GM19043 (cell line): Measurements from ENCODE around the gene MYO1D.
"Not testable (repeated sequence)": the region's sequence is repeated elsewhere in the genome, so short reads cannot be mapped to it uniquely, and the experiment has no call there.

ENCODE experiments used
- ATAC-seq: cut with Tn5 transposase; IDR thresholded peaks from one replicate; pipeline ENCODE4 v1.9.1; 2021; ENCODE audit warnings: low read depth; ENCODE audit not compliant: unreplicated experiment

Gene MYO1D

DNA sequence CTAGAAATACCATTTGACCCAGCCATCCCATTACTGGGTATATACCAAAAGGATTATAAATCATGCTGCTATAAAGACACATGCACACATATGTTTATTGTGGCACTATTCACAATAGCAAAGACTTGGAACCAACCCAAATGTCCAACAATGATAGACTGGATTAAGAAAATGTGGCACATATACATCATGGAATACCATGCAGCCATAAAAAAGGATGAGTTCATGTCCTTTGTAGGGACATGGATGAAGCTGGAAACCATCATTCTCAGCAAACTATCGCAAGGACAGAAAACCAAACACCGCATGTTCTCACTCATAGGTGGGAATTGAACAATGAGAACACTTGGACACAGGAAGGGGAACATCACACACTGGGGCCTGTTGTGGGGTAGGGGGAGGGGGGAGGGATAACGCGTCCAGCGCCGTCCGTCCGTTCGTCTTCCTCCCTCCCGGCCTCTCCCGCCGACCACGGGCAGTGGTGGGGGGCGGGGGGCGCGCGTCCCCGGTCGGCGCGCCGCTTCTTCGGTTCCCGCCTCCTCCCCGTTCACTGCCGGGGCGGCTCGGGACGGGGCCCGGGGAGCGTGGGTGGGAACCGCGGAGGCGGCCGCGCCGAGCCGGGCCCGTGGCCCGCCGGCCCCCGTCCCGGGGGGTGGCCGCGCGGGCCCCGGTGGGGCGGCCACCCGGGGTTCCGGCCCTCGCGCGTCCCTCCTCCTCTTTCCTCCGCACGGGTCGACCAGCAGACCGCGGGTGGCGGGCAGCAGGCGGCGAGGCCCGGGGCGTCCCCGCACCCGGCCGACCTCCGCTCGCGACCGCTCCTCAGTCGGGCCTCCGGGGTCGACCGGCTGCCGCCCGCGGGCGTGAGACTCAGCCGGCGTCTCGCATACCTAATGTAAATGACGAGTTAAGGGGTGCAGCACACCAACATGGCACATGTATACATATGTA lies 54.7 kb downstream of the MYO1D start:
- ATAC-seq: not testable (repeated sequence)

DNA sequence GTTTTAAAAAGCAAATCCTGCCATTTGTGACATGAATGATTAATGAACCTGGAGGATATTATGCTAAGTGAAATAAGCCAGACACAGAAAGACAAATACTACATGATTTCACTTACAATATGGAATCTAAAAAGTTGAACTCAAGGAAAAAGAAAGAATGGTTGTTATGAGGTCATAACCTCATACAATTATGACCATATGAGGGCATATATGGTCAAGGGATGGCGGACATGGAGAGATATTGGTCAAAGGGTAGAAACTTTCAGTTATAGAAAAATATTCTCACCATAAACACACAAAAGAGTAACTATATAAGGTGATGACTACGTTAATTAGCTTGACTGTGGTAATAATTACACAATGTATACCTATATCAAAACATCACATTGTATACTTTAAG lies 56.5 kb downstream of the MYO1D start:
- ATAC-seq: no peak

DNA sequence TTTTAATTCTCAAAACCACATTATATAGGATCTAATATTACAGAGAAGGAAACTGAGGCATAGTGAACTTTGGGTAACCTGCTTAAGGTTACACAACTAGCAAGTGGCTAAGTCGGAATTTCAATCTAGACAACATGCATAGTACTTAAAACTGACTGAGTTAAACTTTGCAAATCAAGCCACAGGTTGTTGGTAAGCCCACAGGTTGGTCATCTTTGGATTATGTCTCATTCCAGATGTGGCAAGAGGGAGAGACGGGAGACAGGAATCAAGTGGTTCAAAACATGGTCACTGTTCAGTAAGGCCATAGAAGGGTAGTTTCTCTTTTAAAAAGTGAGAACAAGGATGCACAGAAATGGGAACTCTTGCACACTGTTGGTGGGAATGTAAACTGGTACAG lies 57.1 kb downstream of the MYO1D start:
- ATAC-seq: no peak

DNA sequence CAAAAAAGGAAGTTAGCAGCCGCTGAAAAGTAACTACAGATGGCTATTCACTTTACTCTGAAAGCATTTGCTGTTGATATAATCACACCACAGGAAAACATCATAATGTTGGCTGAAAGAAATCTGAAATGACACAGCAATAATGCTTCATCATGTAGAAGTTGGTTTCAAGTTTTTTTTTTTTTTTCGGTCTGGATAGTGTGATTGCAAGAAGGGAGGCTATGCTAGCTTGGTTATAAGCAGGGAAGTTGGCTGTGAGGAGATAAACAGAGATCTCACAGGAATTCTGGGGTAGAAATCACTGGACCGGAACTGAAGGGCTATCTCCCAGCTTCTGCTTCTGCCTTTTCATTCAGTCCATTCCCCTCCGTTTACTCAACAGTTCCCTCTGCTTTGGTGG lies 57.9 kb downstream of the MYO1D start:
- ATAC-seq: no peak

DNA sequence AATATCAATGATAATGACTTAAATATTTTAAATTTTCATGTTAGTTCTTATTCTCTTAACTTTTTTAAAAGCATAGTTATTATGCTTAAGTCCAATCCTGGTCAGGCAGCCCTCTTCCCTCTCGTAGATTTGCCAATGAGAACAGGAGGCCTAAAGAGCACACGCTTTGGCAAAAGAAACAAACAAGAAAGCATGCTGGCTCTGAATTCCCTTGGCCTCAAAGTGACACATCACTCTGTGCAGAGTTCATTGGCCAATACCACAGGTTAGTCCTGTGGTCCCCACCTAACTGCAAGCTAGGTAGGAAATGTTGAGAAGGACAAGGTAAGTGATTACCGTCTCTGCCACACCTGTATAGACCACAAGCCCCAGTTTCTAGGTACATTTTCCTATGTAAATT lies 61.5 kb downstream of the MYO1D start:
- ATAC-seq: no peak

DNA sequence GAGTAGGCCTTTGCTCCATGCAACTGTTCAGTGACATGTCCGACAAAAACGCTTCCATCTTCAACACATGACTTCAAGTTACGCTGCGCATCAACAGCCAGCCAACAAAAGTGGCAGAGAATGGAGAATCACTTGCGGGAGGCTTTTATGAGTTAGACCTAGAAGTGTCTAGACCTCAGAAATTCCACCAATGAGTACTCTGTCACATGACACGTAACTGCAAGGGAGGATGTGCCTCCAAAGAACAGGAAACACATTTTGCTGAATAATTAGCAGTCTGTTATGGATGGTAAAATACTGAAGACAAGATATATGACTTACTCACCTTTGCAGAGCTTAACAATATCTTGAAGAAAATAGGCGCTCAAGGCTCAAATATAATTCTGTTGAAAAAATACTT lies 62.1 kb downstream of the MYO1D start:
- no peak for ATAC-seq

DNA sequence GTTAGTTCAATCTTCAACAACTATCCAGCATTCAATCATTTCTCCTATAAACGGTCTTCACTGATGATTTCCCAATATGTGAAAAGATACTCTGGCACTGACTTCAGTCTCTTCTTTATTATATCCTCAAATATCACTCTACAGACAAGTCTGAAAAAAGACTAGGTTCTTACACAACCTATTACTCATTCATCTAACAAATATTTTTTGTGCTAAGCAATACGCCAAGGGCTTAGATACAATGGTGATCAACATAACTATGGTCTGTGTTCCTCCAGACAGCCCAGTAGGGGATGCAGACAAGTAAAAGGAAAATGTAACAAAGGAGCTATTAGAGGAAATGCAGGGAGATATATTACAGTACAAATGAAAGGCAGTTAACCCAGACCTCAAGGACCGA lies 63.9 kb downstream of the MYO1D start:
- ATAC-seq: no peak

DNA sequence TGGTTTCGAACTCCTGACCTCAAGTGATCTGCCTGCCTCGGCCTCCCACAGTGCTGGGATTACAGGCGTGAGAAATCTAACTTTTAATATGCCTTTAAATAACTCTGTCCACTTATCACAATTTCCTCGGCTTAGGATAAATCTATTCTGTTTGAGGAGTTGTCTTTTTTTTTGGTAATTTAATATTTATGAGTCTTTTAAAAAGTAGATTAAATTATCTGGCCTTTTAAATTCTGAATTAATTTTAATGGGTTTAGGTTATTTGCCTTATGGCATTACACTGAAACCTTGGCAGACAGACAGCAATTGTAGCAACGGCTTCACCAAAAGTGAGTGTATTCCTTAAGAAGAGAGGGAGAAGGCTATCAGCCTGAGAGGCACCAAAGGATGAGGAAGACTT lies 66.2 kb downstream of the MYO1D start:
- no peak for ATAC-seq

DNA sequence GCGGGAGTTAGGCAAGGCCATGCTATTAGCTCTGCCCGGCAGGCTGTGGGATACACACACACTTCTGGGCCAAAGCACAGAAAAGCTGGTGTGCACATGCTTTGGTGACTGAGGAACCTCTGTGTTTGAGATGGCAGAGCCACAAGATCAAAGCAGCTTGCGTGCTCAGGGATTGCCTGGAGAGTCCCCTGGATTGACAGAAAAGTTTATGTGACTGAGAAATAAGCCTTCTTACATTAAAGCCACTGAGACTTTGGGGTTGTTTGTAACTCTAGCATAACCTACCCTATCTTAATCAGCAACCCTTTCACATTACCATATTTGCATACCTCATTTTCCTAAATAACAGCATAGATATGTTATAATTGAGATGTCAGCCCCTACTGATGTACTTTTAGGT lies 69.3 kb downstream of the MYO1D start:
- ATAC-seq: no peak

DNA sequence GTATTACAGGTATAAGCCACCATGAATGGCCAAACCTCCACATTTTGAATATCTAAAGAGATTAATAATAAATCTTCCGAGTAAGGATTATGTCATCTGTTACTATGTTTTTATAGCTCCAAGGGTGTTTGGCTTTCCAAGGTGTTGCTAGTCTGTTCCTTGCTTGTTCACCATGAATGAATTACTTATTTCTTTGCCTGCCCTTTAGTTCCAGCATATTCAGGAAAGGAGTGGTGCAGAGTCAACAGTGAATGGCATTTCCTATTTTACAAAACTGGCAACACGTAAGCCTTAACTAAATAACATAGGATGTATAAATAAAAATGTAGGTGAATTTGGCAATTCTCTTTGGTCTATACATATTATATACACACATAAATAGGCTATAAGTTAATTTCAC lies 70.3 kb downstream of the MYO1D start:
- no peak for ATAC-seq

DNA sequence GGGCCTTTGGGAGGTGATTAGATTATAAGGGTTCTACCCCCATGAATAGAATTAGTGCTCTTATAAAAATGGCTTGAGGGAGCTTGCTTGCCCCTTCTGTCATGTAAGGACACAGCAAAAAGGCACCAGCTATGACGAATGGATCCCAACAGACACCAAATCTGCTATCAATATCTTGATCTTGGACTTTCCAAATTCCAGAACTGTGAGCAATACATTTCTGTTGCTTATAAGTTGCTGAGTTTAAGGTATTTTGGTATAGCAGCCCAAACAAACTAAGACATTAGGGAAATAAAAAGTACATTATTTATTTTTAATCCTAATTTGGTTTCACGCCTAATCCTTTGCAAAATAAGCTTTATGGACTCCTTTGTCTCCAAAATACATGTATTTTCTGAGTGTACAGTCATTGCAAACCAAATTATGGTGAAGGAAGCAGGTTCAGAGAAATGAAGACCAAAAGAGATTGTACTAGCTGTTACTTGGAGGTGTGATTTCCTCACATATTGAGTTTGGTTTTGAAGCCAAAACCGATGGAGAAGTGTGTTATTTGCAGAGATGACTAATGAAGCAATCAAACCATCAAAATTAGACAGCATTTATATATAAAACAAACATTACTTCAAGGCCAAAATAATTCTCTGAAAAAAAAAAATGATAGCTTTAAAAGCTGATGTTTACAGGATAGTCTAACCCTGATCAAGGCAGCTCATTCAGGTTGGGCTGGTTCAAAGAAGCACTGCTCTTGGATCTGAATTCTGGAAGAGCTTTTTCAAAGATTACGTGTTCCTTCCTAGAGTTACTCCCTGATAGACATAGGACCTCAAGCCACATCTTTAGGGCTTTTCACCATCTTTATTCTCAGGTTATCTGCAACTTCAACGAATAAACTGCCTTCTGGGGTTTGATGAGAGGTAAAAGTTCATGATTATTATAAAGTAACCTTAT lies 71.6 kb downstream of the MYO1D start:
- ATAC-seq: no peak

DNA sequence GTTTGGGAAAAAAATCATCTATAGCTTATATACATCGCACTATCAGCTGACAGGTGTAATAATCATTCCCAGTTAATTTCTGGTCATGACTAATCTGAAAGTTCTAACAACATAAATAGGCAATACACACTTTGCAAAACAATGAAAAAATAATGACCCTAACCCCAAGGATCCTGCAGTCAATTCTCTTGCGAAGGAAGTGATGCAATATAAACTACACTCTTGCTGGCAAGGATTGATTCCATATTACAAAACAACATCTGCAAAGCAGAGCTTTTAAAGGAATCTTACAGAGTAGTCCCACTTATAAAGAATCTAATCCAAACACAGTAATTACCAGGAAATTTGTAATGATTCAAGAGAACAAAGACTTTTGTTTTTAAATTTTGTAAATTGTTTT lies 73.4 kb downstream of the MYO1D start:
- ATAC-seq: no peak

DNA sequence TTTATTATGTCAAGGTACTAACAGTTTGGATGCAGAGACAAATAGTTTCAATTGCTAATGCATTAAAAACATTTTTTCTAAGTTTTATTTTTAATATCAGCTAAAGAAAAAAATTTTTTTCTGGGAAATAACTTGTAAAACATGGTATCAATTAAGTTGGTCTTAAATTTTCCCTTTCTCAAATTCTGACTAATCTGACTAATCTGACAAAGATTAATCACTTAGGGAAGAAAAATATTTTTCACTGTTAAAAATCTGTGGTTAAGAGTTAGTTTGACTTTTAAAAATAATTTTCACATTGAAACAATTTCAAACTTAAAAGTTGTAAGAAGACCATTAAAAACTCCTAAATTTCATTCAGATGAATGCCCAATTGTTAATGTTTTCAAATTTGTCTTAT lies 74.6 kb downstream of the MYO1D start:
- no peak for ATAC-seq

DNA sequence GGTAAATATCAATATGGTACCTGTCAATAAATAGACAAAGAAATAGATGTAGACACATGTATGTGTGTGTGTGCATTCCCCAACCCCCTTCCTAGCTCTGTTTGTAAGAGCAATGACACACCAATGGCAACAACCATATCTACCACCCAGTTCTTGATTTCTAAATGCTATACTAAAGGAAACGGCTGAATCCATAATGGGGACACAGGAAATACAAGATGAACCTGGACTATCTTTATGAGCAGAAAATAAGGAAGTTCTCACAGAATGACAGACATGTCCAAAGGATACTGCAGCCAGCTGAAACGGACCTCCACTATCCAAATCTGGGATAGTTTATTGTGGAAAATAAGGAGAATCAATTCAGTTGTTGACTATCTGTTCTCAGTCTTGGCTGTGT lies 75.3 kb downstream of the MYO1D start:
- ATAC-seq: no peak

DNA sequence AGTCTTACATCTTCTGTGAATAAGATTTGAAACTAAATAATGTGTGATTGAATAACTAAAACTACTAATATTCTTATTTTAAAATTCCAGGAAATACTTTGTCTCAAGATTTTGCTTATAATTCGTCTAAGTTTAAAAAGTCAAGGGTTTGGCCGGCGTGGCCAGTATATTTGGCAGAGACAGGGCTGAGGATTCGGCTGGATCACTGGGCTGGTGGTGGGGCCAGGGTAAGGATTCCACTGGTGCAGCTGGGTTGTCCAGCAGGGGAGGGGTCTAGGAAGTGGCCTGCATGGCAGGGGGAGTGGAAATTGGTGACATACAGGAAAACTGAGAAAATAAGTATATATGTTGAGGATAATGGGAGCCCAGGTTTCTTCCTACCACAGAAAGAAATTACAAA lies 75.7 kb downstream of the MYO1D start:
- no peak for ATAC-seq

DNA sequence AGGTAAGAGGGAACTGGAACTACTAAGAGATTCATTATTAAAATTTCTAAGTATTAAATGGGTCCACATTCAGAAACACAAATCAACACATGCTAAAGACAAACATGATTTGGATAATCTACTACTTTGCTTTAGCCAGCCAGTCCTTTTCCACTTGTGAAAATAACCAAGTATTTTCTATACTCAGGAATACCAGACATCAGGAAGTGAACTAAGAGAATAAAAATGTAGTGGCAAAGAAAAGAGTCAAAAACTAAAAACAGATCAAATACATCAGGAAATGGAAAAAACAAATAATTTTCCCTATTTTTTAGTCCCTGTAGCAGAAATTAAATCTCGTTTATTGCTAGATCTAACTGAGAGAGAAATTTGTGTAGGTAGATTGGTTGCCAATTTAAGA lies 78.0 kb downstream of the MYO1D start:
- ATAC-seq: no peak

DNA sequence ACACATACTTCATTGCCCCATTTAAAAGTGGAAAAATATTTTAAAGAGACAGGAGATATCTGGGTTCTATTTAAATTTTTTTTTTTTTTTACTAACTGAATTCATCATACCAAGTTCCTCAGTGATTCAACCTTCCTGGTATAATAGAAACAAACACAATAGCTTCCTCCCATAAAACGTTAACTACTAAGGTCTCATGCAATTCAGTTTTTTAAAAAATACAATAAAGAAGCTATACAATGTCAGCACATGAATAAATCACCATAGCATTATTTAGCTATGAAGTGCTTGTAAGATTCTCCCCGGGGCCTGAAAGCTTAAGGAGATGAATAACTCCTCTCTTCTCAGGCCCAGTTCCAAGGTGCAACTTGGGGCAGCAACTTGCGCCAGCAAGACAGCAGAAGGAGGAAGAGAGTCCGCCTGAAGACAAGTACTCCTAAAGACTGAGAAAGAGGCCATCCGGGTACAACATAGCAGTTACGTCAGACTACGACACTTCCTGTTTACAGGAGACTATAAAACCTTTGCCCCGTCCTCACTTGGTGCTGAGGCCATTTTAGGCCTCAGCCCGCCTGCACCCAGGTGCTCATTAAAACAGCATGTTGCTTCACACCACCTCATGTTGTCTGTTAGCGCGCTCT lies 81.5 kb downstream of the MYO1D start:
- no peak for ATAC-seq

DNA sequence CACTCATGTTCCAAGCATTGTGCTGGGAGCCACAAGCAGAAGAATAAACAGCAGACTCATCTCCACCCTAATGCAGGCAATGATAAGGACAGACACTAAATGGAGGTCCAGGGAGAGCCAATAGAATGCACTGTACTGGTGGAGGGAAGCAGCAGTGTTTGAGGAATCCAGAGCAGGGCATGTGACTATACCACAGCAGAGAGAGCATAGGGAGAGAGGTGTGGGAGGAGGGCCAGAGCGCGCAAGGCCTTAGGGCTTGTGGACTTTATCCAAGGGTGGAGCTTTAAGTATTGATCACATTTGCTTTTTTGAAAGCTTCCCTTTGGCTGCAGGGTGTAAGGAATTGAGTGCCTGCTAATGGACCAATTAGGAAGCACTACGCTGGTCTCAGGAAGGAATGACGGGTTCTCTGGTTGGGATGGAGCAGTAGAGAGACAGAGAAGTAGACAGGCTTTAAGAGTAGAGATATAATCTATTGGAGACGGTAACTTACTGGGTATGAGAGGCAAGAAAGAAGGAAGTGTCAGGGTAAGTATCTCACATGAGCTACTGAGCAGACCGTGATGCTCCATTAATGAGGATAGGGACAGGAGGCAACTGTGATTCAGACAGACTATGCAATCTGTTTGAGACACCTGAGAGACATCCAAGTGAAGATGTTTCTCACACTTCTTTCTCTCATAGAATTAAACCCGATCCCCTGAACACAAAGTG lies 82.2 kb downstream of the MYO1D start:
- ATAC-seq: no peak

DNA sequence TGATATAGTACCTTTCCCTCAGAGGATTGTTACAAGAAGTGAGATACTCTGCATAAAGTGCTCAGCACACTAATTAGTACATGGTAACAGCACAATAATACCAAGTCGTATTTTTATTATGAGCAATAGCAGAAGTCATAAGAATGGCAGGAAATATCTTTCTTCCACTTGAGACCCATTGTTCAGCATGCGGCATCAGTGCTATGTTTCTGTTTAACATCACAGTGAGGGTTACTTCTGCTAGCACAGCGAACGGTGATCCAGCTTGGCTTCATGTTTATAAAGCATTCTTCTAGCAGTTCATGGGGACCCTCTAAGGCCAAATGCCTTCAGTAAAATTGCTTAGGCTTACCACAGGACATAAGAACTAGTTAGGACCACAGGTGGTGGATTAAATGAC lies 83.1 kb downstream of the MYO1D start:
- no peak for ATAC-seq

DNA sequence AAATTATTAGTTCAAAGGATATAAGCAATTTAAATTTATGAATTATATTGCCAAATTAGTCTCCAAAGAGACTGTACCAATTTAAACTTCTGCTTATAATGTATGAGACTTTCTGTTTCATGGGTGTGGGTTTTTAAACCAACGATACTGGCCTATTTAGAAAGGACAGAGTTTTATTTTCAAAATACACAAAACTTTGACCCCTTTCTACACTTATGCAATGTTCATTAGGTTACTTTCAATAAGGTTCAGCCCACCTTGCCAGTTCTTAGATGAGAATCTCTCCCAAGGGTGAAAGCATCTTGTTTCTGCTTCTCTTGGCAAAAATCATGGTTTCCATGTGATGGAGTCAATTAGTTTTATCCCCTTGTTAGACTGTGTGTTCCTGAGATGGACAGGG lies 84.7 kb downstream of the MYO1D start:
- no peak for ATAC-seq
